HepG2 (cell line): ENCODE results near the gene GEMIN2. TPM values are rescaled to one million over a fixed set of nuclear protein-coding genes. Genes with fewer than 3 reads are reported as not detected.
A peak's percentile ranks its signal among the peaks of the same experiment; 100 is the strongest.

Experiments
- AKAP8 ChIP-seq: sonication (generic); formaldehyde crosslinking; IDR thresholded peaks from 2 replicates; pipeline ENCODE4 v1.5.1; 2020; ENCODE audit warnings: mild to moderate bottlenecking, missing genetic modification reagents
- ARNT ChIP-seq: fragments of 450-650 bp; IDR thresholded peaks from 2 replicates; pipeline ENCODE4 v1.6.1; 2017
- ATF1 ChIP-seq: IDR thresholded peaks from 2 replicates; pipeline ENCODE4 v1.6.1; 2016; ENCODE audit warnings: mild to moderate bottlenecking, control low read depth
- CBX2 ChIP-seq, 2 experiments: fragments of 200-600 bp in 1 of 2; sonication (generic); formaldehyde crosslinking in 1 of 2; IDR thresholded peaks; 2 replicates each; pipeline versions ENCODE4 v1.7.0 to v1.8.1; 2018 to 2022; ENCODE audit warnings: low read depth in 2 of 2, low read length in 1 of 2, mild to moderate bottlenecking in 1 of 2, missing genetic modification reagents in 1 of 2
- ELF1 ChIP-seq: sonication (generic); formaldehyde crosslinking; IDR thresholded peaks from 2 replicates; pipeline ENCODE4 v1.4.0; 2020; ENCODE audit warnings: missing genetic modification reagents
- EZH2 ChIP-seq: conservative IDR thresholded peaks from 2 replicates; pipeline ENCODE4 v1.6.1; 2012; ENCODE audit warnings: mild to moderate bottlenecking, low read depth, low read length, moderate library complexity
- KLF6 ChIP-seq: IDR thresholded peaks from 2 replicates; pipeline ENCODE4 v1.8.0; 2016; ENCODE audit warnings: missing biosample characterization, missing genetic modification reagents
- KLF9 ChIP-seq: IDR thresholded peaks from 2 replicates; pipeline ENCODE4 v1.6.1; 2016; ENCODE audit warnings: low read depth
- MXD1 ChIP-seq: sonication (generic); formaldehyde crosslinking; IDR thresholded peaks from 2 replicates; pipeline ENCODE4 v1.4.0; 2020; ENCODE audit warnings: mild to moderate bottlenecking, missing genetic modification reagents
- PBX2 ChIP-seq: IDR thresholded peaks from 2 replicates; pipeline ENCODE4 v1.6.1; 2016; ENCODE audit warnings: control low read depth
- PCBP1 ChIP-seq: fragments of 200-400 bp; formaldehyde crosslinking; IDR thresholded peaks from 2 replicates; pipeline ENCODE4 v1.6.1; 2017; ENCODE audit warnings: mild to moderate bottlenecking, low read depth, low read length, borderline replicate concordance
- POLR2A ChIP-seq, 2 experiments: IDR thresholded peaks; 2 replicates each; pipeline ENCODE4 v1.6.1; 2011; ENCODE audit warnings: low read depth in 2 of 2, low read length in 2 of 2, mild to moderate bottlenecking in 1 of 2, moderate library complexity in 1 of 2; ENCODE audit not compliant: insufficient read depth in 1 of 2
- RBFOX2 ChIP-seq: fragments of 200-400 bp; formaldehyde crosslinking; IDR thresholded peaks from 2 replicates; pipeline ENCODE4 v1.6.1; 2017; ENCODE audit warnings: low read depth, mild to moderate bottlenecking, low read length
- SIN3B ChIP-seq: fragments of 150-350 bp; IDR thresholded peaks from 2 replicates; pipeline ENCODE4 v1.6.1; 2014; ENCODE audit warnings: low read length
- SNAPC2 ChIP-seq: sonication (generic); formaldehyde crosslinking; IDR thresholded peaks from 2 replicates; pipeline ENCODE4 v1.8.1; 2022; ENCODE audit warnings: mild to moderate bottlenecking, missing genetic modification reagents
- SP2 ChIP-seq: sonication (generic); formaldehyde crosslinking; IDR thresholded peaks from 2 replicates; pipeline ENCODE4 v1.5.1; 2020; ENCODE audit warnings: mild to moderate bottlenecking, missing genetic modification reagents
- TFE3 ChIP-seq: IDR thresholded peaks from 2 replicates; pipeline ENCODE4 v1.6.1; 2016
- XBP1 ChIP-seq: sonication (generic); formaldehyde crosslinking; IDR thresholded peaks from 2 replicates; pipeline ENCODE4 v1.5.0; 2020; ENCODE audit warnings: missing genetic modification reagents
- ZBTB1 ChIP-seq: sonication (generic); formaldehyde crosslinking; IDR thresholded peaks from 2 replicates; pipeline ENCODE4 v1.4.0; 2020; ENCODE audit warnings: missing genetic modification reagents, borderline replicate concordance
- ZC3H13 ChIP-seq: sonication (generic); formaldehyde crosslinking; IDR thresholded peaks from 2 replicates; pipeline ENCODE4 v1.8.1; 2023; ENCODE audit warnings: mild to moderate bottlenecking, missing genetic modification reagents, moderate library complexity
- ZFX ChIP-seq: sonication (generic); formaldehyde crosslinking; IDR thresholded peaks from 2 replicates; pipeline ENCODE4 v1.4.0; 2020; ENCODE audit warnings: mild to moderate bottlenecking, low read depth, missing genetic modification reagents, moderate library complexity
- ZMAT3 ChIP-seq: sonication (generic); formaldehyde crosslinking; conservative IDR thresholded peaks from 2 replicates; pipeline ENCODE4 v1.7.0; 2021; ENCODE audit warnings: missing genetic modification reagents
- ZNF121 ChIP-seq: sonication (generic); formaldehyde crosslinking; IDR thresholded peaks from 2 replicates; pipeline ENCODE4 v1.5.0; 2020; ENCODE audit warnings: mild to moderate bottlenecking, missing genetic modification reagents
- ZNF20 ChIP-seq: sonication (generic); formaldehyde crosslinking; IDR thresholded peaks from 2 replicates; pipeline ENCODE4 v1.4.0; 2020; ENCODE audit warnings: mild to moderate bottlenecking, moderate library complexity, missing genetic modification reagents
- ZNF335 ChIP-seq: sonication (generic); formaldehyde crosslinking; IDR thresholded peaks from 2 replicates; pipeline ENCODE4 v1.4.0; 2020; ENCODE audit warnings: missing genetic modification reagents
- ZNF451 ChIP-seq: sonication (generic); formaldehyde crosslinking; IDR thresholded peaks from 2 replicates; pipeline ENCODE4 v1.5.0; 2020; ENCODE audit warnings: mild to moderate bottlenecking, missing genetic modification reagents
- ZNF569 ChIP-seq: sonication (generic); formaldehyde crosslinking; IDR thresholded peaks from 2 replicates; pipeline ENCODE4 v1.5.0; 2020; ENCODE audit warnings: mild to moderate bottlenecking, missing genetic modification reagents, moderate library complexity, borderline replicate concordance
- ZNF577 ChIP-seq: sonication (generic); formaldehyde crosslinking; IDR thresholded peaks from 2 replicates; pipeline ENCODE4 v1.4.0; 2020; ENCODE audit warnings: mild to moderate bottlenecking, low read depth, missing genetic modification reagents, borderline replicate concordance
- ZNF678 ChIP-seq: sonication (generic); formaldehyde crosslinking; IDR thresholded peaks from 2 replicates; pipeline ENCODE4 v1.4.0; 2020; ENCODE audit warnings: mild to moderate bottlenecking, missing genetic modification reagents
- ZNF703 ChIP-seq: sonication (generic); formaldehyde crosslinking; IDR thresholded peaks from 2 replicates; pipeline ENCODE4 v1.5.1; 2020; ENCODE audit warnings: missing genetic modification reagents, mild to moderate bottlenecking, moderate library complexity, borderline replicate concordance
- ZNF792 ChIP-seq: IDR thresholded peaks from 2 replicates; pipeline ENCODE4 v1.6.1; 2016
- polyA plus RNA-seq, 8 experiments: library from polyadenylated mRNA; depleted of rRNA in 3 of 8; stranded (reverse) in 7 of 8; unstranded in 1 of 8; fragments of >200 nt; fragmentation: Illumina TruSeq in 4 of 8; extraction: Trizol in 4 of 8; gene quantifications; 2 replicates each; pipeline versions ENCODE4 v1.2.1 to v1.2.3, GENCODE V29; 2011 to 2016; ENCODE audit warnings: low read depth in 4 of 8, missing spikeins in 1 of 8, mixed read lengths in 1 of 8; ENCODE audit not compliant: insufficient read depth in 1 of 8
- total RNA-seq, 5 experiments: library from RNA; depleted of rRNA; stranded (reverse); fragments of >200 nt; fragmentation: Illumina TruSeq; extraction: Trizol; gene quantifications; 2 replicates each; pipeline ENCODE4 v1.2.3, GENCODE V29; 2016; ENCODE audit warnings: low read depth in 1 of 5

Gene GEMIN2
- total and polyA plus RNA-seq, 2 of the 13 experiments (the other 11 are each of a cell fraction or from before 2014, with no cell fraction given), result 54.8 to 110 TPM

GRCh38 chr14:39114073-39114838 lies at the start of gene GEMIN2 (continued):
- peak; percentile 88 for TF ChIP-seq MXD1
- peak; percentile 88; the same call in 1 of the 2 replicates for TF ChIP-seq KLF9 (CRISPR knock-in tag)
- TF ChIP-seq ZNF569 (CRISPR knock-in tag), result no peak; the same call in 1 of the 2 replicates
- TF ChIP-seq PCBP1, result no peak
- no peak for TF ChIP-seq ZNF703 (CRISPR knock-in tag)
- peak; percentile 88 for TF ChIP-seq ZFX
- peak; percentile 67 for TF ChIP-seq RBFOX2
- TF ChIP-seq ARNT, result no peak
- no peak; the same call in 1 of the 2 replicates for TF ChIP-seq ZNF121 (CRISPR knock-in tag)
- TF ChIP-seq ATF1, result no peak
- TF ChIP-seq ZNF451, result peak; percentile 92
- no peak for TF ChIP-seq CBX2 (IDR thresholded peaks at IDR 0.05; ENCODE audit: low read depth, low read length)
- 0 out of 2 replicates have a peak, but pooled peaks have one; percentile 71 for TF ChIP-seq CBX2 (CRISPR knock-in tag; IDR thresholded peaks at IDR 0.05; ENCODE audit: low read depth)
- no peak for TF ChIP-seq ZBTB1
- peak; percentile 46; the same call in 1 of the 2 replicates for TF ChIP-seq TFE3
- TF ChIP-seq EZH2, result no peak
- TF ChIP-seq ELF1 (CRISPR knock-in tag), result peak; percentile 63
- no peak for TF ChIP-seq ZNF577 (CRISPR knock-in tag)
- TF ChIP-seq POLR2A (IDR thresholded peaks at IDR 0.05; ENCODE audit: insufficient read depth in 1 of 2, low read depth in 2 of 2, low read length in 2 of 2), result peak; percentile 89 to 99; a peak in 3 of 4 replicates
- TF ChIP-seq ZNF335 (CRISPR knock-in tag), result peak; percentile 96
- TF ChIP-seq ZNF20 (CRISPR knock-in tag), result no peak
- peak; percentile 79 for TF ChIP-seq SNAPC2
- TF ChIP-seq PBX2 (CRISPR knock-in tag), result peak; percentile 25; the same call in 1 of the 2 replicates
- TF ChIP-seq ZNF678, result no peak; the same call in 1 of the 2 replicates
- no peak for TF ChIP-seq SP2 (CRISPR knock-in tag)
- peak; percentile 84 for TF ChIP-seq SIN3B
- TF ChIP-seq XBP1 (CRISPR knock-in tag), result no peak; the same call in 1 of the 2 replicates
- peak; percentile 91 for TF ChIP-seq ZMAT3 (CRISPR knock-in tag)
- peak; percentile 84; the same call in 1 of the 2 replicates for TF ChIP-seq ZNF792
- TF ChIP-seq KLF6, result peak; percentile 91; the same call in 1 of the 2 replicates
- no peak for TF ChIP-seq AKAP8 (CRISPR knock-in tag)
- TF ChIP-seq ZC3H13 (CRISPR knock-in tag), result no peak
